K562 treated with DMSO at 1 percent for 48 hours (cell line): ENCODE results near the gene SEC62. TPM values are rescaled to one million over a fixed set of nuclear protein-coding genes. Genes with fewer than 3 reads are reported as not detected.

Experiments used
- total RNA-seq: library from RNA; unstranded; fragments of 300-600 nt; gene quantifications from 2 replicates; pipeline ENCODE4 v1.2.3, GENCODE V29; 2022; ENCODE audit warnings: low replicate concordance; ENCODE audit errors: extremely low read depth

Gene SEC62, protein sequence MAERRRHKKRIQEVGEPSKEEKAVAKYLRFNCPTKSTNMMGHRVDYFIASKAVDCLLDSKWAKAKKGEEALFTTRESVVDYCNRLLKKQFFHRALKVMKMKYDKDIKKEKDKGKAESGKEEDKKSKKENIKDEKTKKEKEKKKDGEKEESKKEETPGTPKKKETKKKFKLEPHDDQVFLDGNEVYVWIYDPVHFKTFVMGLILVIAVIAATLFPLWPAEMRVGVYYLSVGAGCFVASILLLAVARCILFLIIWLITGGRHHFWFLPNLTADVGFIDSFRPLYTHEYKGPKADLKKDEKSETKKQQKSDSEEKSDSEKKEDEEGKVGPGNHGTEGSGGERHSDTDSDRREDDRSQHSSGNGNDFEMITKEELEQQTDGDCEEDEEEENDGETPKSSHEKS
- total RNA-seq: not detected in 2 replicates

DNA sequence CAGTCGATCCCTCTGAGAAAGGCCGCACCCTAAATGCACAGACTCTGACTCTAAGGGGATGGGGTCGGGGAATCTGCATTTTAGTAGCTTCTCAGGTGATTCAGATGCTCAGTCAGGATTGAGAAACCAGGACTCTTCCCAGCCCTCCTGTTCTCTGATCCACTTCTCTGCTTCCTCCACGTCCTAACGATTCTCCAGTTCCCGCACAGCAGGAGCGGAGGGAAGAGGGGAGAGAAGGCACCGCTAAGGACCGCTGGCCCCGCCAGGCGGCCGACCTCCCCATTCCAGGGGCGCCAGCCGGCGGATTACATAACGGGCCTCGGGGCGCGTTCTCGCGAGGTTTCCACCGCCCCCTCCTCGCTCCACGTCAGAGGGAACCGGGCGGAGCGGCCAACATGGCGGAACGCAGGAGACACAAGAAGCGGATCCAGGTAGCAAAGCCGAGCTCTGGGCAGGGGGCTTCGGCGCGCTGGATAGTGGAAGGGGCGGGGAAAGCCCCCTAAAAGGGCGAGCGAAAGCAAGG lies at the start of gene SEC62:
Gene SEC62, plus strand, starts transcription at position 380 of the 523 bp plus-strand sequence. Its CDS starts 16 bp downstream, at position 396.

GRCh38 chr3:170037463-170038433 lies 71.1 kb downstream of the SEC62 start, which contains the start of gene GPR160:
Gene GPR160, plus strand, starts transcription at chr3:170037995. Its CDS starts 45,978 bp downstream, at chr3:170083973.

Other genes with a start within 250 kb of the SEC62 start
- not detected in 2 replicates for gene TERC, start 201.7 kb upstream of the SEC62 start, total RNA-seq
- gene ACTRT3, start 197.2 kb upstream of the SEC62 start, total RNA-seq: not detected in 2 replicates
- gene MYNN, start 193.4 kb upstream of the SEC62 start, total RNA-seq: not detected in 2 replicates
- gene LRRIQ4, start 153.9 kb upstream of the SEC62 start, total RNA-seq: not detected in 2 replicates
- gene LRRC34, start 153.9 kb upstream of the SEC62 start, total RNA-seq: not detected in 2 replicates
- gene LRRC31, start 96.9 kb upstream of the SEC62 start, total RNA-seq: not detected in 2 replicates
- gene SAMD7, start 55.2 kb upstream of the SEC62 start, total RNA-seq: not detected in 2 replicates
- not detected in 2 replicates for gene GPR160, start 71.2 kb downstream of the SEC62 start, total RNA-seq
- not detected in 2 replicates for gene PHC3, start 214.9 kb downstream of the SEC62 start, total RNA-seq